ENCODE measurements around the gene SMPD1.

SMPD1 gene

DNA sequence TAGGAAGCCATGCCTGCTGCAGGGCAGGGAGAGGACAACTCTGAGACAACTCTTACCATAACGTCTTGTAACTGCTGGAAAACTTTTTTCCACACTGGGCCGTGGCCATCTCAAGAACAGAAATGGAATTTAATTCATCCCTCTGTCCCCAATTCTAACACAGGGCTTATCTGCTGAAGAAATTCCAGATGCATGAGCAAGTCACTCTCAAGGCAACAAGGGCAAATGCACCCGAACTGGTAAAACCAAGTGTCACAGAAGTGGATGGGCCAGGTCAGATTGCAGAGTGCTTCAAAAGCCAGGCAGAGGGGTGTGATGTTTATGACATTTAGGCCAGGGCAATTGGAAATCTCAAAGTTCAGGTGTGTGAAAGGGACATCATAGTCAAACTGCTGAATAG, 7.4 kb downstream of the SMPD1 start:
- TF ChIP-seq, protein P1, sequence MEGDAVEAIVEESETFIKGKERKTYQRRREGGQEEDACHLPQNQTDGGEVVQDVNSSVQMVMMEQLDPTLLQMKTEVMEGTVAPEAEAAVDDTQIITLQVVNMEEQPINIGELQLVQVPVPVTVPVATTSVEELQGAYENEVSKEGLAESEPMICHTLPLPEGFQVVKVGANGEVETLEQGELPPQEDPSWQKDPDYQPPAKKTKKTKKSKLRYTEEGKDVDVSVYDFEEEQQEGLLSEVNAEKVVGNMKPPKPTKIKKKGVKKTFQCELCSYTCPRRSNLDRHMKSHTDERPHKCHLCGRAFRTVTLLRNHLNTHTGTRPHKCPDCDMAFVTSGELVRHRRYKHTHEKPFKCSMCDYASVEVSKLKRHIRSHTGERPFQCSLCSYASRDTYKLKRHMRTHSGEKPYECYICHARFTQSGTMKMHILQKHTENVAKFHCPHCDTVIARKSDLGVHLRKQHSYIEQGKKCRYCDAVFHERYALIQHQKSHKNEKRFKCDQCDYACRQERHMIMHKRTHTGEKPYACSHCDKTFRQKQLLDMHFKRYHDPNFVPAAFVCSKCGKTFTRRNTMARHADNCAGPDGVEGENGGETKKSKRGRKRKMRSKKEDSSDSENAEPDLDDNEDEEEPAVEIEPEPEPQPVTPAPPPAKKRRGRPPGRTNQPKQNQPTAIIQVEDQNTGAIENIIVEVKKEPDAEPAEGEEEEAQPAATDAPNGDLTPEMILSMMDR (IDR thresholded peaks at IDR 0.05; ENCODE audit: low read depth, low read length): no peak
- DNase-seq (ENCODE audit: extremely low read depth, low read depth): no peak

DNA sequence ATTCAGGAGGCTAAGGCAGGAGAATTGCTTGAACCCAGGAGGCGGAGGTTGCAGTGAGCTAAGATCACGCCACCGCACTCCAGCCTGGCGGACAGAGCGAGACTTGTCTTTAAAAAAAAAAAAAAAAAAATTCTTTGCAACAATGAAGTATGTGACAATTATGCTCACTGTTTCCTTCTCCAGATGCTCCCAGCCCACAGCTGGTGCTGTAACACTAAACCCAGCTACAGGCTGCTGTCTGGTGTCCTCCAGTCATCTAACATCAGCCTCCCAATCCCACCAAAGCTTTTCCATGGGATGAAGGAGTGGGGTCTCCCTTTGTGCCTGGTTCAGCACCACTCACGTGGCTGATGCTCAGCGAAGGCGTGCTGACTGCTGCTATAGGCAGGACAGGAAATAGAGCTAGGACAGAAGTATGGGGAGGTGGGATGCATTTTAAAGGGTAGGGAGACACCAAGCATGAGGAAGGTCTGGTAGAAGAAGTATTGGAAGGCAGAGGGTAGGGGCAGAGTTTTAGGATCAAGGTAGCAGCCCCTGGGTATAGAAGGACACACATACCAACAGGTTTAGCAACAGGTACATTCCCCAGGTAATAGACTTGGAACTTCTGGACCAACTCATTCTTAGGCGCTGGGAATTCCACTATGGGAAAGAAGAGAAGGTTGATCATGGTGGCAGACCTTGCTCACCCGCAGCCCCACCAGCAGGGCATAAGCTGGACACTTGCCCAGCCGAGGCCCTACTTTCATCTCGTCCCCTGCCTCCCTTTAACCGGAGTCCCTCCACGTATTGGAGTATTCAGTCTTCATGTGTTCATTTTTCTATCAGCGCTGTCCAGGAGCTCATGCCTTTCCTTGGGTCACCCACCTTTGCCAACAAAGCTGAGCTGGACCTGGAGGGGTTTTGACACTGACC, 10.4 kb downstream of the SMPD1 start:
- DNase-seq (ENCODE audit: extremely low read depth, low read depth): no peak
- TF ChIP-seq, protein P1 (IDR thresholded peaks at IDR 0.05; ENCODE audit: low read depth, low read length): no peak

DNA sequence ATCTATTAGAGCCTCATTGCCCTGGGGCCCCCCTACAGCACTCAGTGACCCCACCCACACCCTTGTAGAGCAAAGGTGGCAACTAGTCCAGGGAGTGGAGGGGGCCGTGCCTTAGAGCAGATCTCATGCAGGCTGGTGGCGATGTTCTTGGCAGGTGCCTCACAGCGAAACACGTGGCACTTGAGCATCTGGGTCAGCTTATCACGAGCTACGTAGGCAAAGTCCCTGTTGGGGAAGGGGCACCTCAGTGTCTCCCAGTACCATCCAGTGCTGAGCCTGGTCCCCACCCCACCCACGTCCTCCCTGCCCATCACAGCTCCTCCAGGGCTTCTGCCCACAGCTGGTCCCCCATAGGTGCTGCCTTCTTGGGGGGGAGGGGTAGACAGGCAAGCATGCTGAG, 11.2 kb downstream of the SMPD1 start:
- TF ChIP-seq, protein P1 (IDR thresholded peaks at IDR 0.05; ENCODE audit: low read depth, low read length): no peak
- DNase-seq (ENCODE audit: extremely low read depth, low read depth): no peak

DNA sequence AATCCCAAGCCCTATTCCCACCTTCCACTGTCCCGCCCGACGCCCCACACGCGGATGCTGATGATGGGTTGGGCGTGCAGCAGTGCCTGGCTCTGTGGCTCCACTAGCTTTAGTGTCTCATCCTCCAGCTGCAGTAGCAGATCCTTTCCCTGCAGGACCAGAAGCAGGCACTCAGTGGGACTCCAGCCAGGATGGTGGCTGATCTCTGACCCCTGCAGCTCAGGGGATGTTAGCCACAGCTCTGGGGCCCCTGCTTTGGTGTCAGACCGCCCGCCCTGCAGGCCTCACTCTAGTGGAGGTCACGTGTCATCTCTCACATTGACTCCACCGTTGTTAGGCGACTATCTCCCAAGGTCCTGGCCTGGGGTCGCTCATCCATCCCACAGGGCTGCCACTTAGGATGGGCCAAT, 11.8 kb downstream of the SMPD1 start:
- TF ChIP-seq, protein P1 (IDR thresholded peaks at IDR 0.05; ENCODE audit: low read depth, low read length): no peak

DNA sequence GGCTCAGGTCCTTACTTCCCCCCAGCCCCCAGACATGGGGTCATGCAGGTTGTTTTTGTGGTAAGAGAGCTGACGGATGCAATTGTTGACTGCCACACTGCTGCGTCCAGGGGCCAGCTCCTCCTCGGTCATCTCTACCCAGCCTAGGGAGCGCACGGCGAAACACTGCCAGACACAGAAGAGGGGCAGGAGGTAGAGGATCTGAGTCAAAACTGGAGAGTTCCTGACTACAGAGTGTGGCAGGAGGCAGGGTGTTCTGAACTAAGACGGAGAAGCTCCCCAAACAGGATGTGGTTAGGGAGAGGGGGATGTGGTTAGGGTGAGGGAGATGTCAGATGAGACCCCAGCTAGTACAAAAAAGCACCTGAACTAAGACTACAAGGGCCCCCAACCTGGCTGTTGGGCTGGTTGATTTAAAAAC, 12.3 kb downstream of the SMPD1 start:
- no peak for DNase-seq (ENCODE audit: extremely low read depth, low read depth)
- TF ChIP-seq, protein P1 (IDR thresholded peaks at IDR 0.05; ENCODE audit: low read depth, low read length): no peak

More for the DNA sequence above, 11.8 kb downstream of the SMPD1 start:
- DNase-seq (ENCODE audit: extremely low read depth, low read depth): no peak

DNA sequence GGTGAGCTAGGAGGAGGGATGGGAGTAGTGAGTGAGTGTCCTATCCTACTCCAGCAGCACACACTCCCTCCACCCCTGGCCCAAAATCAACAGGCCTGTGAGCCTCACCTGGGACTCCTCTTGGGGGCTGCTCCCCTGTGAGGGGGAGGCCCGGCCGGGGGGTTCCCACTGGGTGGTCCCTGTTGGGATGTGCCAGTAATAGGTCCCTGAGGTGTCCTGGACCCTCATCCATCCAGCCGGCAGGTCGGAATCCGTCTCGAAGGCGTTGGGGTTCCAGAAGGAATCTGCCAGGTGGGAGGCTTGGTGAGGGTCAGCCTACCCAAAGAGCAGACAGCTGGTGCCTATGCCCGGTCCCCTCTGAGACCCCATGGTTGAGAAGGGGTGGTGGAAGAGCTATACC, 13.3 kb downstream of the SMPD1 start:
- TF ChIP-seq, protein P1 (IDR thresholded peaks at IDR 0.05; ENCODE audit: low read depth, low read length): no peak
- no peak for DNase-seq (ENCODE audit: extremely low read depth, low read depth)

DNA sequence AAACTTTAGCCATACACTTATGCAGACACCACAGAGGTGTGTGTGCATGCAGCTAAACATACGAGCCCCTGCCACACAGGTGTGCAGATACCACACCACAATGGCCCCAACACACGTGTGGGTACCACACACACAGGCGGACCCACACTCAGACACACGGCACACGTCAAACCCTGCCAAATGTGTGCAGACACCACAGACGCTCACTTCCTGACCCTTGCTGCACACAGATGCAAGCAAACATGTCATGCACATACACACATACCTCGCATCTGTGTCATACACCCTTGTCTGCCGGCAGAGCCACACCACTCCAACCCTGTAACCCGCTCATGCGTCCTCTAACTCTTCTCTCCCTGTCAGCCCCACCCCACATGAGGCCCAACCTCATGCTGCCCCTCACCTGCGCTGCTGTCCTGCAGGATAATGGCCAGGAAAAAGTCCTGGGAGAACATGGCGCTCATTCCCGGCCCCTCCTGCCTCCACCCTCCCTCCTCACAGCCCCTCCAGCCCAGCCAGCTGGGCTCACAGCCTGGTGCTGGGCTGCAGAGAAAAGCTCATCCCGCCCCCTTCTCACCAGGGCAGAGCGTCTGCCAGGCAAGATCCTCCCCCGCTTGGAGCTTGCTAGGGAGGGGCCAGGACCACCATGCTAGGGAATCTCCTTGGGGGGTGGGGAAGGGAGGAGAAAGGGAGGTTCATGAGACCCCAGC, 14.2 kb downstream of the SMPD1 start:
- TF ChIP-seq, protein P1 (IDR thresholded peaks at IDR 0.05; ENCODE audit: low read depth, low read length): no peak
- no peak for DNase-seq (ENCODE audit: extremely low read depth, low read depth)

Data from AG09319 (cell line).